SK-N-SH (cell line): Measurements from ENCODE around the gene LHX5. TPM values are rescaled to one million over a fixed set of nuclear protein-coding genes. Genes with fewer than 3 reads are reported as not detected.

Experiments used
- CTCF ChIA-PET: fragments of 300-600, 350-600 bp; formaldehyde crosslinking; extraction: SDS; loops from one replicate; lab custom pipeline; 2021; lab: Yijun Ruan, JAX
- POLR2A ChIA-PET: fragments of 350-600 bp; sonication (Branson Sonifier 250); formaldehyde crosslinking; extraction: SDS; loops from one replicate; lab custom pipeline; 2020; ENCODE audit warnings: antibody characterized with exemption, inconsistent platforms; lab: Yijun Ruan, JAX
- DNase-seq: peaks from one replicate; pipeline ENCODE4 v3.0.0; 2012
- H2AFZ ChIP-seq: fragments of 200-600 bp; sonication (generic); 2 replicates; pipeline ENCODE4 v1.8.1; 2016; ENCODE audit warnings: antibody characterized with exemption, mild to moderate bottlenecking, low read depth
- H3F3A ChIP-seq: fragments of 200-600 bp; sonication (generic); replicated peaks from 2 replicates; pipeline ENCODE3; 2016; ENCODE audit warnings: antibody characterized with exemption, mild to moderate bottlenecking; ENCODE audit not compliant: insufficient read depth
- H3K27ac ChIP-seq, 2 experiments: fragments of 200-500 bp in 1 of 2; fragments of 200-600 bp in 1 of 2; sonication (Bioruptor generic) in 1 of 2; sonication (generic), shearing (Covaris generic) in 1 of 2; 2 replicates each; pipeline versions ENCODE4 v1.5.1 to v1.6.1; 2014 to 2016; ENCODE audit warnings: low read depth in 2 of 2, inconsistent platforms in 1 of 2, low read length in 1 of 2, mild to moderate bottlenecking in 1 of 2, mixed read lengths in 1 of 2
- H3K27me3 ChIP-seq: fragments of 200-600 bp; sonication (generic), shearing (Covaris generic); 2 replicates; pipeline ENCODE4 v1.6.1; 2016; ENCODE audit warnings: mixed run types; ENCODE audit not compliant: insufficient read depth
- H3K36me3 ChIP-seq, 2 experiments: fragments of 200-500 bp in 1 of 2; fragments of 200-600 bp in 1 of 2; sonication (Bioruptor generic) in 1 of 2; sonication (generic) in 1 of 2; replicated peaks in 1 of 2; 2 replicates each; pipeline versions ENCODE3 to v1.5.1; 2014 to 2016; ENCODE audit warnings: low read length in 1 of 2, mild to moderate bottlenecking in 1 of 2; ENCODE audit not compliant: insufficient read depth in 2 of 2, control insufficient read depth in 1 of 2
- H3K4me1 ChIP-seq, 2 experiments: fragments of 200-500 bp in 1 of 2; fragments of 200-600 bp in 1 of 2; sonication (Bioruptor generic) in 1 of 2; sonication (generic), shearing (Covaris generic) in 1 of 2; 2 replicates each; pipeline versions ENCODE4 v1.5.1 to v1.6.1; 2014 to 2016; ENCODE audit warnings: low read depth in 1 of 2, low read length in 1 of 2, mixed run types in 1 of 2; ENCODE audit not compliant: insufficient read depth in 2 of 2, control insufficient read depth in 1 of 2
- H3K4me2 ChIP-seq: fragments of 200-600 bp; sonication (generic), shearing (Covaris generic); 2 replicates; pipeline ENCODE4 v1.6.1; 2017; ENCODE audit warnings: mixed run types
- H3K4me3 ChIP-seq, 2 experiments: fragments of 200-500 bp in 1 of 2; fragments of 200-600 bp in 1 of 2; sonication (Bioruptor generic) in 1 of 2; sonication (generic), shearing (Covaris generic) in 1 of 2; 2 replicates each; pipeline versions ENCODE4 v1.5.1 to v1.8.1; 2014 to 2016; ENCODE audit warnings: low read depth in 2 of 2, inconsistent platforms in 1 of 2, low read length in 1 of 2, mild to moderate bottlenecking in 1 of 2, mixed read lengths in 1 of 2, moderate library complexity in 1 of 2
- H3K79me2 ChIP-seq: fragments of 200-600 bp; sonication (generic); 2 replicates; pipeline ENCODE4 v1.8.1; 2017; ENCODE audit warnings: mild to moderate bottlenecking; ENCODE audit not compliant: insufficient read depth
- H3K9ac ChIP-seq: fragments of 200-600 bp; sonication (generic); 2 replicates; pipeline ENCODE4 v1.6.1; 2017; ENCODE audit warnings: mixed run types
- H3K9me2 ChIP-seq: fragments of 200-600 bp; sonication (generic); 2 replicates; pipeline ENCODE4 v1.6.1; 2017; ENCODE audit warnings: mixed run types
- H3K9me3 ChIP-seq: fragments of 200-600 bp; sonication (generic); 2 replicates; pipeline ENCODE4 v1.6.1; 2017; ENCODE audit warnings: mixed run types, mild to moderate bottlenecking, moderate library complexity
- H4K20me1 ChIP-seq: fragments of 200-600 bp; sonication (generic); 2 replicates; pipeline ENCODE4 v1.6.1; 2017; ENCODE audit warnings: mild to moderate bottlenecking, mixed run types; ENCODE audit not compliant: insufficient read depth
- CHD2 ChIP-seq: fragments of 150-350 bp; IDR thresholded peaks from 2 replicates; pipeline ENCODE4 v1.6.1; 2018; ENCODE audit warnings: low read length; ENCODE audit not compliant: partially characterized antibody
- ELF1 ChIP-seq: IDR thresholded peaks from 2 replicates; pipeline ENCODE4 v1.4.0; 2012
- EP300 ChIP-seq, 2 experiments: IDR thresholded peaks; 2 replicates each; pipeline versions ENCODE4 v1.4.0 to v1.6.1; 2012; ENCODE audit warnings: borderline replicate concordance in 1 of 2, low read depth in 1 of 2, low read length in 1 of 2
- FOSL2 ChIP-seq: IDR thresholded peaks from 2 replicates; pipeline ENCODE4 v1.4.0; 2012; ENCODE audit warnings: low read depth, mild to moderate bottlenecking, moderate library complexity, borderline replicate concordance
- FOXJ3 ChIP-seq: sonication (generic); formaldehyde crosslinking; IDR thresholded peaks from 2 replicates; pipeline ENCODE4 v1.5.1; 2020; ENCODE audit warnings: mild to moderate bottlenecking, missing genetic modification reagents
- JUND ChIP-seq: IDR thresholded peaks from 2 replicates; pipeline ENCODE4 v1.4.0; 2012
- MXI1 ChIP-seq: IDR thresholded peaks from 2 replicates; pipeline ENCODE4 v1.6.1; 2012; ENCODE audit warnings: mild to moderate bottlenecking, low read depth, low read length, improper control_type of control experiment
- NFIC ChIP-seq: IDR thresholded peaks from 2 replicates; pipeline ENCODE4 v1.4.0; 2012; ENCODE audit warnings: borderline replicate concordance
- POLR2AphosphoS5 ChIP-seq: IDR thresholded peaks from 2 replicates; pipeline ENCODE4 v1.6.1; 2012; ENCODE audit warnings: low read depth, low read length
- REST ChIP-seq: IDR thresholded peaks from 2 replicates; pipeline ENCODE4 v1.6.1; 2012; ENCODE audit warnings: mild to moderate bottlenecking, low read depth, low read length, moderate library complexity
- RXRA ChIP-seq: IDR thresholded peaks from 2 replicates; pipeline ENCODE4 v1.4.0; 2012; ENCODE audit warnings: low read depth, mild to moderate bottlenecking, borderline replicate concordance
- SMC3 ChIP-seq: IDR thresholded peaks from 2 replicates; pipeline ENCODE4 v1.6.1; 2012; ENCODE audit warnings: low read depth, low read length, improper control_type of control experiment
- TEAD4 ChIP-seq: IDR thresholded peaks from 2 replicates; pipeline ENCODE4 v1.4.0; 2012; ENCODE audit warnings: mild to moderate bottlenecking, borderline replicate concordance; ENCODE audit not compliant: insufficient read depth
- WGBS: methylation state at CpG from one replicate; pipeline ENCODE4 v1.1.6; 2017; ENCODE audit warnings: low lambda C conversion rate; 5-methylcytosine and 5-hydroxymethylcytosine counted together
- polyA plus RNA-seq, 3 experiments: library from polyadenylated mRNA; depleted of rRNA; stranded (reverse); fragments of >200 nt; gene quantifications; 2 replicates each; pipeline ENCODE4 v1.2.3, GENCODE V29; 2012
- TF ChIP-seq, protein P1 (sequence below): IDR thresholded peaks from 2 replicates; pipeline ENCODE4 v1.4.0; 2012; ENCODE audit warnings: low read depth
- TF ChIP-seq, protein P2 (sequence below): fragments of 150-350 bp; IDR thresholded peaks from 2 replicates; pipeline ENCODE4 v1.6.1; 2016; ENCODE audit warnings: mild to moderate bottlenecking, low read depth, low read length
- TF ChIP-seq, protein P3 (sequence below): fragments of 150-350 bp; IDR thresholded peaks from 2 replicates; pipeline ENCODE4 v1.6.1; 2017; ENCODE audit warnings: antibody characterized with exemption, low read length, low read depth, borderline replicate concordance
- TF ChIP-seq, protein P4 (sequence below): IDR thresholded peaks from 2 replicates; pipeline ENCODE4 v1.4.0; 2012; ENCODE audit warnings: low read depth, borderline replicate concordance

LHX5 gene
- polyA plus RNA-seq, 1 of the 3 experiments (the other 2 are of a cell fraction): not detected

DNA sequence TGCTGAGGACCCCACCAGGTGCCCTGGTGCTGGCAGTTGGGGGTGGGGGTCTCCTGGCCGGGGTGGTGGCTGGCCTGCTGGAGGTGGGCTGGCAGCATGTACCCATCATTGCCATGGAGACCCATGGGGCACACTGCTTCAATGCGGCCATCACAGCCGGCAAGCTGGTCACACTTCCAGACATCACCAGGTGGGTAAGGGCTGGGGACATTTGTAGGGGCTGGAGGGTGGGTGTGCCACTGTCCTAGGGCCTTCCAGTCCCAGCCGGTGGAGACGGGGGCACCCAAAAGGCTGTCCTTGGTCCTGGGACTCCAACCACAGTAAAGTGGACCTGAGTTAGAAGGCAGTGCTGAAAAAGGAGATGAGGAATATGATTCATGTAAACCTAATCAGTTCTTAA is 36.3 kb downstream of the LHX5 start:
- Histone ChIP-seq H4K20me1 (no peaks in the 10 kb centered on the region), H3K4me2 (no peak overlapping the region), H3K79me2 (no peaks in the 10 kb centered on the region), H3F3A (no peaks in the 10 kb centered on the region), H3K27ac (no peak overlapping the region), H3K27me3 (no peaks in the 10 kb centered on the region), H3K36me3 (no peaks in the 10 kb centered on the region), H3K4me3 (no peak overlapping the region), H3K4me1 (no peaks in the 10 kb centered on the region), H2AFZ (no peak overlapping the region), H3K9me3 (no peaks in the 10 kb centered on the region), H3K9ac (no peak overlapping the region), H3K9me2 (no peaks in the 10 kb centered on the region)
- CTCF ChIA-PET: interaction anchor here (0.8 to 3.5 kb wide), 3 partner anchors 10 to 477 kb away, joined by 3 to 19 read pairs (median 3); no protein-coding TSS in a partner anchor
- DNase-seq: no peak
- WGBS: 85% methylated on average over 2 of the region's 5 CpGs
- TF ChIP-seq, protein P1, sequence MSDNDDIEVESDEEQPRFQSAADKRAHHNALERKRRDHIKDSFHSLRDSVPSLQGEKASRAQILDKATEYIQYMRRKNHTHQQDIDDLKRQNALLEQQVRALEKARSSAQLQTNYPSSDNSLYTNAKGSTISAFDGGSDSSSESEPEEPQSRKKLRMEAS: no peak
- no peak for TF ChIP-seq FOXJ3 (CRISPR knock-in tag)
- no peak for TF ChIP-seq SMC3
- TF ChIP-seq TEAD4: no peak
- no peak for TF ChIP-seq FOSL2
- TF ChIP-seq ELF1: no peak
- TF ChIP-seq, protein P2, sequence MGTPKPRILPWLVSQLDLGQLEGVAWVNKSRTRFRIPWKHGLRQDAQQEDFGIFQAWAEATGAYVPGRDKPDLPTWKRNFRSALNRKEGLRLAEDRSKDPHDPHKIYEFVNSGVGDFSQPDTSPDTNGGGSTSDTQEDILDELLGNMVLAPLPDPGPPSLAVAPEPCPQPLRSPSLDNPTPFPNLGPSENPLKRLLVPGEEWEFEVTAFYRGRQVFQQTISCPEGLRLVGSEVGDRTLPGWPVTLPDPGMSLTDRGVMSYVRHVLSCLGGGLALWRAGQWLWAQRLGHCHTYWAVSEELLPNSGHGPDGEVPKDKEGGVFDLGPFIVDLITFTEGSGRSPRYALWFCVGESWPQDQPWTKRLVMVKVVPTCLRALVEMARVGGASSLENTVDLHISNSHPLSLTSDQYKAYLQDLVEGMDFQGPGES: no peak
- TF ChIP-seq EP300 (IDR thresholded peaks at IDR 0.05; ENCODE audit: borderline replicate concordance in 1 of 2, low read depth in 1 of 2, low read length in 1 of 2): no peak
- no peak for TF ChIP-seq JUND
- no peak for TF ChIP-seq NFIC
- no peak for TF ChIP-seq MXI1
- TF ChIP-seq CHD2: no peak
- no peak for TF ChIP-seq REST
- TF ChIP-seq, protein P3, sequence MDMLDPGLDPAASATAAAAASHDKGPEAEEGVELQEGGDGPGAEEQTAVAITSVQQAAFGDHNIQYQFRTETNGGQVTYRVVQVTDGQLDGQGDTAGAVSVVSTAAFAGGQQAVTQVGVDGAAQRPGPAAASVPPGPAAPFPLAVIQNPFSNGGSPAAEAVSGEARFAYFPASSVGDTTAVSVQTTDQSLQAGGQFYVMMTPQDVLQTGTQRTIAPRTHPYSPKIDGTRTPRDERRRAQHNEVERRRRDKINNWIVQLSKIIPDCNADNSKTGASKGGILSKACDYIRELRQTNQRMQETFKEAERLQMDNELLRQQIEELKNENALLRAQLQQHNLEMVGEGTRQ: no peak
- TF ChIP-seq POLR2AphosphoS5: no peak
- TF ChIP-seq, protein P4, sequence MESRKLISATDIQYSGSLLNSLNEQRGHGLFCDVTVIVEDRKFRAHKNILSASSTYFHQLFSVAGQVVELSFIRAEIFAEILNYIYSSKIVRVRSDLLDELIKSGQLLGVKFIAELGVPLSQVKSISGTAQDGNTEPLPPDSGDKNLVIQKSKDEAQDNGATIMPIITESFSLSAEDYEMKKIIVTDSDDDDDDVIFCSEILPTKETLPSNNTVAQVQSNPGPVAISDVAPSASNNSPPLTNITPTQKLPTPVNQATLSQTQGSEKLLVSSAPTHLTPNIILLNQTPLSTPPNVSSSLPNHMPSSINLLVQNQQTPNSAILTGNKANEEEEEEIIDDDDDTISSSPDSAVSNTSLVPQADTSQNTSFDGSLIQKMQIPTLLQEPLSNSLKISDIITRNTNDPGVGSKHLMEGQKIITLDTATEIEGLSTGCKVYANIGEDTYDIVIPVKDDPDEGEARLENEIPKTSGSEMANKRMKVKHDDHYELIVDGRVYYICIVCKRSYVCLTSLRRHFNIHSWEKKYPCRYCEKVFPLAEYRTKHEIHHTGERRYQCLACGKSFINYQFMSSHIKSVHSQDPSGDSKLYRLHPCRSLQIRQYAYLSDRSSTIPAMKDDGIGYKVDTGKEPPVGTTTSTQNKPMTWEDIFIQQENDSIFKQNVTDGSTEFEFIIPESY: no peak
- no peak for TF ChIP-seq RXRA
- POLR2A ChIA-PET: no interaction called here
